Mucosa of rectum (tissue), 2 donors: Measurements from ENCODE around the gene LRMDA.

Experiments
- H3K27ac ChIP-seq, 2 donors: one replicate each; pipeline ENCODE4 v1.7.0; 2013; ENCODE audit warnings: inconsistent platforms in 2 of 2, low read depth in 2 of 2, low read length in 2 of 2
- H3K27me3 ChIP-seq, 2 donors: one replicate each; pipeline ENCODE4 v1.7.0; 2013; ENCODE audit warnings: low read length in 2 of 2; ENCODE audit not compliant: control insufficient read depth in 2 of 2, insufficient read depth in 2 of 2
- H3K36me3 ChIP-seq, 2 donors: one replicate each; pipeline ENCODE4 v1.7.0; 2013; ENCODE audit warnings: low read length in 2 of 2; ENCODE audit not compliant: control insufficient read depth in 2 of 2, insufficient read depth in 2 of 2
- H3K4me1 ChIP-seq, 2 donors: one replicate each; pipeline ENCODE4 v1.7.0; 2013; ENCODE audit warnings: low read length in 2 of 2, mild to moderate bottlenecking in 1 of 2; ENCODE audit not compliant: control insufficient read depth in 2 of 2, insufficient read depth in 2 of 2
- H3K4me3 ChIP-seq, 2 donors: one replicate each; pipeline ENCODE4 v1.7.0; 2013; ENCODE audit warnings: low read length in 2 of 2
- H3K9ac ChIP-seq, 2 donors: one replicate each; pipeline ENCODE4 v1.7.0; 2013; ENCODE audit warnings: low read length in 2 of 2, low read depth in 1 of 2, mild to moderate bottlenecking in 1 of 2
- H3K9me3 ChIP-seq, 2 donors: one replicate each; pipeline ENCODE4 v1.7.0; 2013; ENCODE audit warnings: low read length in 2 of 2; ENCODE audit not compliant: control insufficient read depth in 2 of 2
- donor health status: healthy.
- donor health status: Normal muscosa, but diverticular disease.

LRMDA gene

DNA sequence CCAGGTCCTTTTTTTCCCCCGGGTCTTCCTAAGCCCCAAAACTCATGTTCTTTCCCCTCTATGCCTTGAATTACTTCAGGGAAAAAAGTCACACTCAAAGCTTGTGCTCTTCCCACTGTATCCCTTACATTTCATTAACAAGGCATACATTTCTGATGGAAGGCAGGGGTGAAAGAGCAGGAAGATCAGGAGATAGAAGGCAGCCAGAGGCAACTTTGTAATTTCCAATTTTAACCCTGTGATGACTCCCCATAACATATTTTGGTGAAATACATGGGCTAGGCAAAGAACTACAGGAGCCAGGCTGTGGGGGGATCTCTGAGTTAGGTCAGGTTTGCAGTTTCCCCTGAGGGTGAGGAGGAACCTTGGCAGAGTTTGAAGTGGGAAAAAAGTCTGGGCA, 635.0 kb downstream of the LRMDA start:
- no peaks in the 10 kb centered on the region for H3K36me3 ChIP-seq
- H3K4me3 ChIP-seq, result no peak overlapping the region
- H3K9me3 ChIP-seq, result no peaks in the 10 kb centered on the region
- H3K4me1 ChIP-seq, result no peaks in the 10 kb centered on the region
- H3K9ac ChIP-seq, result no peak overlapping the region
- H3K27ac ChIP-seq, result no peak overlapping the region
- H3K27me3 ChIP-seq, result no peaks in the 10 kb centered on the region

DNA sequence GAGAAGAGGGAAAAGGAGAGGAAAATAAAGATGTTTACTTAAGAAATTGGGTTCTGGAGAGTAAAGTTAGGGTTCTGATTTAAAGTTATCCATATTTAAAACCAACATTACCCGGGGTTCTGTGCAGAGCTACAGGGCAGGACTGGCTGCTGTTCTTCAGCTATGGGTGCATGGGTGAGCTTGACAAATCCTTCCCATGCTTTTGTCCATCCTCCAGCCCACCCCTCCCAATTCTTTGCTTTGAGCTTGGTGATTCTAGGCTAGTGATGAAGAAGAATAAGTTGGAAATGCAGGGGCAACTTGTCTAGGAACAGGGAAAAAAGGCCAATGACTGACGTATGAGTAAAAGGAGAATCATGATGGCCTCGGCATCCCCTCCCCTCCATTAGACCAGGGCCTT, 636.0 kb downstream of the LRMDA start:
- Histone ChIP-seq H3K4me3 (no peak overlapping the region), H3K36me3 (no peaks in the 10 kb centered on the region), H3K27me3 (no peaks in the 10 kb centered on the region), H3K27ac (no peak overlapping the region), H3K9ac (no peak overlapping the region), H3K4me1 (no peaks in the 10 kb centered on the region), H3K9me3 (no peaks in the 10 kb centered on the region)

DNA sequence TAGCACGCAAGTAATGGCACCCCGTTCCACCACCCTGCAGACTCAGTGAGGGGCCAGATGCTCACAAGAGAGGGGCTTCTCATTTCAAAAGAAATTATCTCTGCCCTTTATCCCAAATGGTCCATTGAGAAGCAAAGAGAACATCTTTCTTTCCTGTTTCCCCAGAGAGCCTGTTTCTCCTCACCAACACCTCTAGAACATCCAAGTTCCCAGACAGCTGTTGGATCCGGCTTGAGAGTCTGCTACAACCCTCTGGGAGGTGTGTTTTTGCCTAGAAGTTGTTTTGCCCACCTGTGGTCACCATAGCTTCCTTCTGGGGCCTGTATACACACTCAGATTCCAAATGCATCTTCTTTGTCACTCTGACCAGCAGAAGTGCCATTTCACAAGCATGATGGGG, 637.4 kb downstream of the LRMDA start:
- H3K4me1 ChIP-seq, result no peaks in the 10 kb centered on the region
- H3K9ac ChIP-seq, result no peak overlapping the region
- H3K27ac ChIP-seq, result no peak overlapping the region
- H3K9me3 ChIP-seq, result no peaks in the 10 kb centered on the region
- no peaks in the 10 kb centered on the region for H3K36me3 ChIP-seq
- no peak overlapping the region for H3K4me3 ChIP-seq
- no peaks in the 10 kb centered on the region for H3K27me3 ChIP-seq

DNA sequence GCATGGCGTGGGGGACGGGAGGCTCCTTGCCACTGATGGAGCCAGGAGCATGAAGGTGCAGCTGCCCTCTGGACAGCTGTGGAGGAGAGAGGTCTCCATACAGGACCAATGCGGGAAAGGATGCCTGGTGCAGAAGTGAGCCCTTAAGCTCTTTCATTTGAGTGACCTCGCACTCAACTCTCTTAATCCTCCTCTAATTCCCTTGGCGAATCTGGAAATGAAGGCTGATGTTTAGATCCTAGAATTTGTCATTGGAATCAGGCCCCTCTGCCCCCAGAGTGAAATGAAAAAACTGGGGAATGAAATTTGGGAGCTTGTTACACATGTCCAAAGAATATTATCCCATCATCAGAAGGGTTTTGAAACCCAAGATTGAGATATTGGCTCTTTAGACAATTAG, 639.5 kb downstream of the LRMDA start:
- no peaks in the 10 kb centered on the region for H3K27me3 ChIP-seq
- H3K27ac ChIP-seq, result no peak overlapping the region

DNA sequence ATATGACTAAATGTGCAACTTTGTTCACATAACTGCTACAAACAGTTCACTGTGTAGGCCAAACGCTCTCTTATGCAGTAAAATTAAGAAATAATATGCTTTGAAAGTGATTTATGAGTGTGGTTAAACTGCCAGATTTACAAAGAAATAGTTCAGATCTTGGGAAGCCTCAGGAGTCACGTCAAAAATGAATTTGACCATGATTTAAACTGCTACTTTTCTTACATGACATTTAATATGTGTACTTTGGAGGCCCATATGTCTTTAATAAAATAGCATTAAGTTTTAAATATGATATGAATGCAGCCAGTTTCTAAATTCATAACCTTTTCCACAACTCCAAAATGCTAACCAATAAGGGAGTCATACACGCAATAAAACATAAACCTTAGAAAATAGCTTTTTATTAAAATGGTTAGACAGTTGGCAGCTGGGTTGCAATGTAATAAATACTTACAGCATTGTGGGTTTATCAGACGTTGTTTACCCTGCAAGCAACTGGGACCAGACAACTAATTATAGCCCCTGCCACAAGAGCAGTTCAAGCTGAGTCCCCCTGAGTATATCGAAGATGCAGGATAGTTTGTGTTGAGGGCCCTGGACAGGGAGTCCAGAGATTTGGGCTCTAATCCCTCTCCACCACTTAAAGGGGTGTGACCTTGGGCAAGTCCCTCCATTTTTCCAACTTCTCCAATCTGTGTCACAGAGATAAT, 640.4 kb downstream of the LRMDA start:
- Histone ChIP-seq H3K36me3 (no peaks in the 10 kb centered on the region), H3K9ac (no peak overlapping the region), H3K27ac (no peak overlapping the region), H3K4me1 (no peaks in the 10 kb centered on the region), H3K4me3 (no peak overlapping the region), H3K9me3 (no peaks in the 10 kb centered on the region), H3K27me3 (no peaks in the 10 kb centered on the region)

More for the DNA sequence above, 639.5 kb downstream of the LRMDA start:
- Histone ChIP-seq H3K4me3 (no peak overlapping the region), H3K9ac (no peak overlapping the region), H3K4me1 (no peaks in the 10 kb centered on the region), H3K9me3 (no peaks in the 10 kb centered on the region), H3K36me3 (no peaks in the 10 kb centered on the region)

DNA sequence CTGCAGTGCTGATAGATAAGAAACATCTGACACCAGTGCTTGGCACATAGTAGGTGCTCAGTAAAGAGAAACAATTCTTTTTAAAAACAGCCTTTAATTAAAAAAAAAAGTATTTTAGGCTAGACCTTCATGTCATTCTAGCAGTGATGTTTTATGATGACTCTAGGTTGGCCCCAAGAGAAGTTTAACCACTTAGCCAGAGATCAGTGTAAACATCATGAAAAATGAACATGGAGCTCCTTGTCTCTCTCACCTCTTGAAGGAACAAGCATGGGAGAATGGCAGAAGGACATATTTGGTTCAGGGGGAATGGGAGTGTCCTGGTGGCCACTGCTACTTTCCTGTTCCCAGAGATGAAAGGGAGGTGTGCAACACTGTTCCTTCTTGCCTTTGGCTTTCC, 641.0 kb downstream of the LRMDA start:
- no peak overlapping the region for H3K4me3 ChIP-seq
- no peak overlapping the region for H3K27ac ChIP-seq
- H3K36me3 ChIP-seq, result no peaks in the 10 kb centered on the region
- H3K9ac ChIP-seq, result no peak overlapping the region
- no peaks in the 10 kb centered on the region for H3K27me3 ChIP-seq
- H3K9me3 ChIP-seq, result no peaks in the 10 kb centered on the region
- H3K4me1 ChIP-seq, result no peaks in the 10 kb centered on the region

DNA sequence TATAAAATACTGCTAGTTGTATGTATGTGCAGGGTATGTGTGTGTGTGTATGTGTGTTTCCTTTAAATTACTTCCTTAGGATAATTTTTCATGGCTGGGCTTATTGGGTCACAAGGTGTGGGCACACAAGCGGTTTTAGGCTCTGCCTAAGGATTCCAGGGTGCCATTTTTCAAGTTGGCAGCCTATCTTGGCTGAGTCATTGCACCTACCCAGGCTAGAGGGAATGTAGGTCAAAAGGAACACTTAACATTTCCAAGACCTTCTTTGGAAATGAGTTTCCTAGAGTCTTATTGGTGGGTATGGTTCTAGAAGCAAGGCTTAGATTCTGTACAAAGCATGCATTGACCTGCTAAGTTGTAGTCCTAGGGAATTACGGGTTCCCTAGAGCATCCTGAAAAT, 642.1 kb downstream of the LRMDA start:
- H3K9me3 ChIP-seq, result no peaks in the 10 kb centered on the region
- H3K4me1 ChIP-seq, result no peaks in the 10 kb centered on the region
- H3K4me3 ChIP-seq, result no peak overlapping the region
- no peak overlapping the region for H3K9ac ChIP-seq
- no peaks in the 10 kb centered on the region for H3K27me3 ChIP-seq
- H3K36me3 ChIP-seq, result no peaks in the 10 kb centered on the region
- H3K27ac ChIP-seq, result no peak overlapping the region

DNA sequence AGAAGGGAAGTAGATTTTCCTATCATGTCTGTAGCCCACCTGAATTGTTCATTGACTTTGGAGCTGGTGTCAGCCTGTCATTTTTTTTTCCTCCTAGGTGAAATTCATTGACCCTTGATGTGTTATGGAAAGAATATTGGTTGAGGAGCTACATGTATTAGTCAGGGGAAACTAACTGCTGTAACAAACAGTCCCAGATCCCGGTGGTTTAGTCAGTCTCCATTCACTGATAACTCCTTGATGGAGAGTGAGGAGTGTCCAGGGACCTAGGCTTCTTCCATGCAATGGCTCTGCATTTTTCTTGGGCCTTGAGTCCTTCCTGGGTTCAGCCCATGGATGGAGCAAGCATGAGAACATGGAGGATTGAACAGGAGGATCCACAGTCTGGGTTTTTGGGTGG, 643.2 kb downstream of the LRMDA start:
- Histone ChIP-seq H3K4me1 (no peaks in the 10 kb centered on the region), H3K27me3 (no peaks in the 10 kb centered on the region), H3K9me3 (no peaks in the 10 kb centered on the region), H3K4me3 (no peak overlapping the region), H3K36me3 (no peaks in the 10 kb centered on the region), H3K27ac (no peak overlapping the region), H3K9ac (no peak overlapping the region)

DNA sequence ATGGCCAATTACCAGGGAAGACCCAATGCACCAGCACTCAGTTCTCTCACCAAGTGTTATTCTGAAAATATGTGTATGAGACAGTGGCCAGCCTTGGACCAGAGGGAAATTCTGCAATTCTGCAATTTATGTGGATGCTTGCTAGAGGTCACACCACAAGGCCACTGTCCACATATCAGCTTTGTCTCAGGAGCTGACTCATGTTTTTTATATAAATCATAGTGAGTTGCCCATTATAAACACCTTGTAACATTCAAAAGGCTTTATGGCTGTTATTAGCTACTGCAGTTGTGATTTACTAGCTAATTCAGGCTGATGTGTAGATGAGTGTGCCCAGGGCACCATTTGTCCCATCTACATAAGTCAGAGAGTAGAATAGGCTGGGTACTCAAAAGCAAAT, 649.0 kb downstream of the LRMDA start:
- Histone ChIP-seq H3K9me3 (no peaks in the 10 kb centered on the region), H3K36me3 (no peaks in the 10 kb centered on the region), H3K4me1 (peaks cover 0 to 3% of the 10 kb centered on the region in 2 donors), H3K27ac (no peak overlapping the region), H3K27me3 (no peaks in the 10 kb centered on the region), H3K4me3 (no peak overlapping the region), H3K9ac (no peak overlapping the region)

DNA sequence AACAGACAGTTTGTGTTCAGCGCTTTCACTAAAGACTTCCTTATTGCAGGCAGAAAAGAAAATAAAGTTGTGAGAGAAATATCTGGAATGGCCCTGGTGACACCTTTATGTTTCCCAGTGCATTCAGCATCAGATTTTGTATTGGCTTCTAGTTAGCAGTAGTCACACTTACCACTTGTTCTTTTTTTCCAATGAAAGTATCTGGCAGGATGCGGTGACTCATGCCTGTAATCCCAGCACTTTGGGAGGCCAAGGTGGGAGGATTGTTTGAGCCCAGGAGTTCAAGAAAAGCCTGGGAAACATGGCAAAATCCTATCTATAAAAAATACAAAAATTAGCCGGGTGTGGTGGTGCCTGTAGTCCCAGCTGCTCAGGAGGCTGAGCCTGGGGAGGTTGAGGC, 649.6 kb downstream of the LRMDA start:
- Histone ChIP-seq H3K36me3 (no peaks in the 10 kb centered on the region), H3K9me3 (no peaks in the 10 kb centered on the region), H3K27me3 (no peaks in the 10 kb centered on the region), H3K4me3 (no peak overlapping the region), H3K4me1 (peaks cover 0 to 3% of the 10 kb centered on the region in 2 donors), H3K9ac (no peak overlapping the region), H3K27ac (no peak overlapping the region)

DNA sequence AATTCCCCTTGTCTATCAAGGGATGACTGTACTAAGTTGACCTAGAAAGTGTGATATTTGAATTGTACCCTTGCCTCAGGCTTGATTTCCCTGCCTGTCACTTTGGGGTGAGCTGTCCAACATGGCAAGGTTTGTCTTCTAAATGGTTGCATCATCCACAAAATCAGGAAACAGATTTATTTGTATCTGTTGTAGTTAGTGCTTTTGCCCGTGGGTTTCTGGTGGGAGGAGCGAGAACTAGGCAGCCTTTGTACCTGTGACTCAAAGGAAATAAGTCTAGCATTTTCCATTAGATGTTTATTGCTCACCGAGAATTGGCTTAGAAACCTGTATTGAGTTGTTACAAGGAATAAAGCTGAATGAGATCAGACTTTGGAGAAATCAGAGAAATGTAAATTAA, 650.8 kb downstream of the LRMDA start:
- Histone ChIP-seq H3K36me3 (no peaks in the 10 kb centered on the region), H3K9me3 (no peaks in the 10 kb centered on the region), H3K27me3 (no peaks in the 10 kb centered on the region), H3K27ac (no peak overlapping the region), H3K9ac (no peak overlapping the region), H3K4me1 (peaks cover 3 to 5% of the 10 kb centered on the region in 2 donors), H3K4me3 (no peak overlapping the region)
